Measurements from ENCODE around the gene CHID1.

- no peak for TF ChIP-seq CTCF (IDR thresholded peaks at IDR 0.05; ENCODE audit: low read depth, low read length)
- no peak for TF ChIP-seq POLR2A (IDR thresholded peaks at IDR 0.05; ENCODE audit: extremely low read depth, insufficient read length)
- TF ChIP-seq MAX (IDR thresholded peaks at IDR 0.05; ENCODE audit: low read depth, low read length) = no peak
- TF ChIP-seq MYC (IDR thresholded peaks at IDR 0.05; ENCODE audit: low read depth, low read length) = no peak
Observed at GRCh38 chr11:870127-870413, 40.5 kb downstream of the CHID1 start.

Measured in NB4 (cell line).